GM18873 (cell line): ENCODE data around the gene DCPS.
"Not testable (repeated sequence)": the region's sequence is repeated elsewhere in the genome, so short reads cannot be mapped to it uniquely, and the experiment has no call there.

Source experiments
- ATAC-seq: cut with Tn5 transposase; IDR thresholded peaks from one replicate; pipeline ENCODE4 v1.9.1; 2021; ENCODE audit warnings: mild to moderate bottlenecking, moderate library complexity, moderate number of reproducible peaks; ENCODE audit not compliant: unreplicated experiment, low FRiP score

Gene DCPS, protein sequence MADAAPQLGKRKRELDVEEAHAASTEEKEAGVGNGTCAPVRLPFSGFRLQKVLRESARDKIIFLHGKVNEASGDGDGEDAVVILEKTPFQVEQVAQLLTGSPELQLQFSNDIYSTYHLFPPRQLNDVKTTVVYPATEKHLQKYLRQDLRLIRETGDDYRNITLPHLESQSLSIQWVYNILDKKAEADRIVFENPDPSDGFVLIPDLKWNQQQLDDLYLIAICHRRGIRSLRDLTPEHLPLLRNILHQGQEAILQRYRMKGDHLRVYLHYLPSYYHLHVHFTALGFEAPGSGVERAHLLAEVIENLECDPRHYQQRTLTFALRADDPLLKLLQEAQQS

DNA sequence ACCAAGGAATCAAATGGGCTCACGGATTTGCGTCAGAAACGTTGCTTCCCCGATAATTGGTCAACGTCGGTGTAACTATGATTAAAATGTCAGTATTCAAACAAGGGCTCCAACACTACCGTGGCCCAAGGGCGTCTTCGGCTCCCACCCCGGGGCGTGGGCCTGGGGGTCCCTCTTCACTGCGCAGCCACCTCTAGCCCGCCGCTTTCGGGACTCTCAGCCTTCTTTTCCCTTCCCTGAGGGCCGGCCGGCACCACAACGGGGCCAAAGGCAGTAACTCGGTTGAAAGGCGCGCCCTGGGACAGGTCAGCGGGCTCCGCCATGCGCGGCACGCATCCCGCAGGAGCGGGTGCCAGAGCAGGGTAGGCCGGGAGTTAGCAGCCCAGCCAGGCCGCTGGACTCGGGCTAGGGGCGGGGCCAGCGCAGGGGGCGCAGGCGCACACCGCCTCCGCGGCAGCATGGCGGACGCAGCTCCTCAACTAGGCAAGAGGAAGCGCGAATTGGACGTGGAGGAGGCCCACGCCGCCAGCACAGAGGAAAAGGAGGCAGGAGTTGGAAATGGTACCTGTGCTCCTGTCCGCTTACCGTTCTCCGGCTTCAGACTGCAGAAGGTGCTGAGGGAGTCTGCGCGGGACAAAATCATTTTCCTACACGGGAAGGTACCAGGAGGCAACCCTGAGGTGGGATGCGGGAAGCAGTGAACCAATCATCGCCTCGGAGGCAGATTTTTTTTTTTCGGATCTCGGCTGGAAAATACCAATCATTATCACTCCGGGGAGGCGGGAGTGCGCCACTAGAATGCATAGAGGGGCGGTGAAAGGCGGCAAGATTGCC, at the start of gene DCPS:
DCPS (plus strand) TSS at position 438 of the 834 bp plus-strand sequence; CDS start at position 459, 21 bp downstream.
- ATAC-seq = peak; percentile 80

DNA sequence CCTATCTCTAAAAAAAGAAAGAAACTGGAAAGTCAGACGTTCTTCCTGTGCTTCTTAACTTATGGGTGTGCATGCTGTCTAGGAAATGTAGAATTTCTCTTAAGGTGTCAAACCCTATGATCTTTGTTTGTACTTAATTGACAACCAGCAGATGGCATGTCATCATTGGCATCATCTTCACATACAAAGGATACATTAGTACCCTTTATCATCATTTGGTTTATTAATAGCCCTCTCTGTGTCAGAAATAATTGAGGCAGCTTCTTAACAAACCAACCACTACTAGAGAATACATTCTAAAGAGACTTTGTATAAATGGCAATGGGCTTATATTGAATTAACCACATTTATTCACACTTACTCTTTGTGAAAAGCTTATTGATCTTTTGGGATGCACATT, 49.0 kb upstream of the DCPS start:
- no peak for ATAC-seq

DNA sequence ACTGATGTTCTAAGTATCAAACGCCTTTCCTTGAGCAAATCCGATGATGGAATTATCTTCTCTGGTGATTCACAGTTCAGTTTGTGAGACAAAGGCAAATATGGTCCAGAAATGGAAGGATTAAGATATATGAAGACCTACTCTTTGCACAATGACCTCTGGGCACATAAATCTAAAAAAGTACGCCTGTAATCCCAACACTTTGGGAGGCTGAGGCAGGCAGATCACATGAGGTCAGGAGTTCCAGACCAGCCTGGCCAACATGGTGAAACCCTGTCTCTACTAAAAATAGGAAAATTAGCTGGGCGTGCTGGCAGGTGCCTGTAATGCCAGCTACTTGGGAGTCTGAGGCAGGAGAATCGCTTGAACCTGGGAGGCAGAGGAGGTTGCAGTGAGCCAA, 48.4 kb upstream of the DCPS start:
- not testable (repeated sequence) for ATAC-seq

DNA sequence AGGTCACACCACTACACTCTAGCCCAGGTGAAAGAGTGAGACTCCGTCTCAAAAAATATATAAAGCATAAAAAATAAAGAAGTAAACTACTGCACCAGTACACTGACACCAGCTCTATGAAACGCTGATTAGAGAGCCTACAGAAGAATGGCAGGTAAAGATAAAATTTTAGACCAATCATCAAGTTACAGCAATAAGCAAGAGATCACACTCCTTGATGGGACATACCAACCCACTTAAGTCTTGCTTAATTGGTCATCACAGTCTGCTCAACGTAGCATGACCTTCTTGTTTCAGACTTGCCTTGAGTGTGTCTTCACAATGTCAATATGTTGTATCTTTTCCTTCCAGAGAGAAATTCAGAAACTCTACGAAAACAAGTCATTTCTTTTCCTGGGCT, 47.6 kb upstream of the DCPS start:
- no peak for ATAC-seq

DNA sequence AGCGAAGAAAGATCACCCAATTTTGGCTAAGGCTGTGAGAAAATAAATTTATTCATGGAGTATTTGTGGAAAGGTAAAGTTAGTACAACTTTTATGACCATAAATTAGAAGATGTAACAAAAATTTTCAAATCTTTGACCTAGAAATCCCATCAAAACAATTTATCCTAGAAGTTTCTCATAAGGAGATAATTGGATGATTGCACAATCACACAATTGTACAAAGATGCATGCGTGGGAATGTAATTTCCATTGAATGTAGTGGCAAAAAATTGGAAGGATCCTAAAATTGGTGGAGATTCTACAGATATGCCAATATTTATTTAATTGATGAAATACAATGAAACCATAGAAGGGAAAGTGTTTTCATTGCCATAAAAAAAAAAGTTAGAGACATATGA, 46.7 kb upstream of the DCPS start:
- ATAC-seq = no peak

DNA sequence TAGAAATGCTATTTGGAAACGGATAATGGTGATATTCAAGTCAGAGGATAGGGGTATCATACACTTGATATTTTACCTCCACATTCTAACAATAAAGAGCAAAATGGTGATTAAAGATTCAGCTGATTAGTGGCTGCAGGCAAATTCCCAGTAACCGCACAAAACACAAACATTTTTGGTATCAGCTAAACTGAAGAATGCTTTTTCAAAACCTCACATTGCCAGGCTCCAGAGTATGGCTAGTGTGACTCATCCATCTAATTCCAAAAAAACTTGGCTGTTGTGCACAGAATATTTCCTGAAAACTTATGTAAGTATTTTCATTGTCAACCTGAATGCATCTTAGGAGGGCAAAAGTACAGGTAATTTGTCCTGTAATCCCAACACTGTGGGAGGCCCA, 46.1 kb upstream of the DCPS start:
- ATAC-seq = no peak

DNA sequence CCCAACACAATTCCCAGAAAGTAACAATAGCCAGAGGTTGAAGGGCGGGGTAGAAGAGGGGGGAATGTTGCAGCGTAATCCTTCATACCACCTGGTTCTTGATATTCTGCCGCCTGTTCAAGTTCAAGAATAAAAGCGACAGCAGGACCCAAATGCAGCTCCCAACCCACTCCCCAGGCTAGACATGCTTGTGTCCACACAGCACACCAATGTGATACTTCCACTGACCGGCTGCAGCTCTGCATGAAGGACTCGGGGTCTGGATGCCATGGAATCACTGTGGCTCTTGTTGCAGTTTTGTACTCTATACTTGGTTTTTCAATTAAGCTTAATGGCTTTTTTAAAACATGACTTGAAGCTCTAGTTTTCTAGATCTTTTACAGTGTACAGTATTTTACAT, 41.6 kb upstream of the DCPS start:
- no peak for ATAC-seq

DNA sequence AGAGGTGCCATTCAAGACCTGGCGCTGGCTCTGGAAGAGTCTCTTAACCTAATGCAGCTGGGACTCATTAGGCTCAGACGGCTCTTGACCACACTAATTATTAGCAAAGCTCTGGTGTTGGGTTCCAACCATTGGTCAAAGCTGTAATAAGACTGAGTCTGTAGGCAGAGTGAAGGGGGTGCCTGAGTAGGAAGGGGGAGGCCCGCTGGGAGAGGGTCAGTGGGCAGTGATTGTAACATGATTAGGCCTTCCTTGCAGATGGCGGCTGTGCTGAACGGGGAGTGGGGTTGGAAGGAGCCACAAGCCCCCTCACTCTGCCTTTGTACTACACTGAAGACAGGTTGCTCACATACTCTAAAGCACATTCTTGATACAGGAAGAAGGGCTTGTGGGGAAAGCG, 40.4 kb upstream of the DCPS start:
- no peak for ATAC-seq

DNA sequence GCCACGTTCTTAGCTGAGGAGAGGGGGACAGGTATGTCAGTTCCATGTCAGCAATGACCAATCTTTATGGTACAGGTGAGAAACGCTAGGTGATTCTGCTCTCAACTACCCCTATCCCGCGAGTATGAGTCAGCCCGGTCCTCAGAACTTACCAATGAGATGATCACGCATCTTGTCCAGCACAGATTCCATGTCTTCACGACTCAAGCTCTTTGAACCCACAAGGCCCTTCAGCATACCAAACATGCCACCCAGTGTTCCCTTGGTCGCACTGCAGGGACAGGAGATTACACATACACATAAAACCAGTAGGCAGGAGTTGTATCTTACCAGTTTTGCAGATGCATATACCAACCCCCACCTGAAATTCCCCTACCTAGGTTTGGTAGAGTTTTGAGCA, 38.0 kb upstream of the DCPS start:
- ATAC-seq = no peak

DNA sequence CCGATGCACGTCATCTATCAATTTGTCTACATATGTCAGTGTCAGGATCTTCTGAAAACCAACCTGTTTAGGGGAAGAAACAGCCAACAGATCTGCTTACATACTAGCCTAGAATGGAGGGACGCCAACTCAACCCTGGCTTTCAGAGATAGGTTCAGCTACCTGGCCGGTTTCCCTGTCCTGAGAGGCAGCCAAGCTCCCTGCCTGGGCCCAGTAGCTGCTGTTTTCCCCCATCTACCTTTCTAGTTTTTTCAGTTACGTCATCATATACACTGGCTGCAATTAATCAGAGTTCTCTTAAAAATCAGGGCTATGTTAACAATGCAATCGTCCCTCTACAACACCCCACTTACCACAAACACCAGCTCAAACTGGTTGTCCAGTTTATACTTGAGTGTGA, 36.2 kb upstream of the DCPS start:
- ATAC-seq = no peak

DNA sequence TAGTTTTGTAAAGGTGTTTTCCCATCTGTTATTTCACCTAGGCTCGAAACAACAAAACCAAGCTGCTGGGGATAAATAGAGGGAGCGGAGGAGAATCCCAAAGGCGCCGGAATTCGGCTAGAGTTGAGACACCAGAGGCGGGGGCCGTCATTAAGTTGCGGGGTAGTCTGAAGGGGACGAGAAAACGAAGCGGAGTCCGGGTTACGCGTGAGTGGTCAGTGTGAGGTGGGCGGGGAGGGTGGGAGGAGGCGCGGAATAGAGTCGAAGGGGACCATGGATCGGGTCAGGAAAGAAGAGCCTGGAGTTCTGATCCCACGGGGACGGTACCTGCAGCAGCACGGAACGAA, 35.5 kb upstream of the DCPS start:
- no peak for ATAC-seq

DNA sequence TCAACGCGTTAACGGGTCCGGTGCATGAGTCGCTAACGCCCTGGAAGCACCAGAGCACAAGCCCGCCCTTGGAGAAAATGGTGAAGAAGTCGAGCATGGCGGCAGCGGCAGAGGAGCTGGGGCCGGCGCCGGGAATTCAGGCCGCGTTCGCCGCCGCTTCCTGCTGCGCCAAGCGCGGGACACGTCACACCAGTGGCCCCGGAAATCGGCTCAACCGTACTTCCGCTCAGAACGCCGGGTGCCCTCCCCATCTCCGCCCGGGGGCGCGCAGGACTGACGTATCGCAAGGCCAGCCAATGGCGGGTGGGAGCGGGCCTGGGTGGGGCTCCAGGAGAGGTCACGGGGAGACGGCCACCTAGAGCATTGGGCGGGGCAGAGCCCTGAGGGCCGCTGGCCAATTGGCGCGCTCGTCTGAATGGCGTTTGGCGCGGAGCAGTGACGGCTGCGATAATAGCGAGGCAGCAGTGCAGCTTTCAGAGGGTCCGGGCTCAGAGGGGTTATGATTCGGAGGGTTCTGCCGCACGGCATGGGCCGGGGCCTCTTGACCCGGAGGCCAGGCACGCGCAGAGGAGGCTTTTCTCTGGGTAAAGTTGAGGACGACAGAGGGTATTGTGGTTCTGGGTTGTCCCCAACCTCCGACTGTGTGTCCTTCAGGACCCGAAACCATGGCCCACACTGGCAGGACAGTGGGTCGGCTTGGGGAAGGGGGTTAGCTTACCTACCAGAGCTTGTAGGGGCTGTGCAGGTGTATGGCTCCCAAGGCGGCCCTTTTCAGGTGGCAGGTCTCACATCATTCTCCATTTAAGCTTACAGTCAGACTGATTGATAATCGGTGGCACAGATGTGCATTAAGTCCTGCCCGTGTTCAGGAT, 34.9 kb upstream of the DCPS start, which contains the start of the genes FOXRED1 and SRPRA:
FOXRED1 (plus strand) TSS at position 447 of the 872 bp plus-strand sequence; CDS start at position 500, 53 bp downstream.
SRPRA (minus strand) TSS at position 188 of the 872 bp plus-strand sequence; CDS start at position 97, 91 bp downstream.
- peak; percentile 97 for ATAC-seq

DNA sequence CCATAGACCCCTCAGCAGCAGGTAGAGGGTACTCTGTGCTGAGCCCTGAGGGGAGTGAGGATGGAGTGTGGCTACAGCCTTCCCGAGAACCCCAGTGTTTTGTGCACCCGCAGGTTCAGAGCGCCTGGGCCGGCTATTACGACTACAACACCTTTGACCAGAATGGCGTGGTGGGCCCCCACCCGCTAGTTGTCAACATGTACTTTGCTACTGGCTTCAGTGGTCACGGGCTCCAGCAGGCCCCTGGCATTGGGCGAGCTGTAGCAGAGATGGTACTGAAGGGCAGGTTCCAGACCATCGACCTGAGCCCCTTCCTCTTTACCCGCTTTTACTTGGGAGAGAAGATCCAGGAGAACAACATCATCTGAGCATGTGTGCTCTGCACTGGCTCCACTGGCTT, 26.5 kb upstream of the DCPS start:
- no peak for ATAC-seq

DNA sequence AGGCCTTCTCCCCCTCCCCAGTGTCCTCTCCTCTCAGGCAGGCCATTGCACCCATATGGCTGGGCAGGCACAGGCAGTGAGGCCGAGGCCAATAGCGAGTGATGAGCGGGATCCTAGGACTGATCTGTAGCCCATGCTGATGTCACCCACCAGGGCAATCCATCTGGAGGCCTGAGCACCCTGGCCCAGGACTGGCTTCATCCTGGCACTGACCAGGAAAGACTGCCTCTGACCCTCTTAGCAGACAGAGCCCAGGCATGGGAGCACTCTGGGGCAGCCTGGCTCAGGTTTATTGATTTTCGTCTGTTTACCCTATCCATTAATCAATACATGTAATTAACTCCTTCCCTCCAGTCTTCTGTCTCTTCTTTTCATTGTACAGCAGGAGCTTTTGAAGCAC, 26.1 kb upstream of the DCPS start:
- no peak for ATAC-seq

DNA sequence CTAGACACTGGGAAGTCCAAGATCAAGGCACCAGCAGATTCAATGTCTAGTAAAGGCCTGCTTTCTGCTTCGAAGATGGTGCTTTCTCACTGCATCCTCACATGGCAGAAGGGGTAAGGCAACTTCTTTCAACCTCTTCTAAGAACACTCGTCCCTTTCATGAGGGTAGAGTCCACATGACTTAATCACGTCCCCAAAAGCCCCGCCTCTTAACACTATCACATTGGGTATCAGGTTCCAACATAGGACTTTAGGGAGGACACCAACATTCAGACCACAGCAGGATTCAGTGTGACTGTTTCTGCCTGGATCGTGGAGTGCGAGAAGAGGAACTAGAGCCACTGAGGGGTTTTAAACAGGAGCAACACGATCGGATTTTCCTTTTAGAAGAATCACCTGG, 24.7 kb upstream of the DCPS start:
- no peak for ATAC-seq

DNA sequence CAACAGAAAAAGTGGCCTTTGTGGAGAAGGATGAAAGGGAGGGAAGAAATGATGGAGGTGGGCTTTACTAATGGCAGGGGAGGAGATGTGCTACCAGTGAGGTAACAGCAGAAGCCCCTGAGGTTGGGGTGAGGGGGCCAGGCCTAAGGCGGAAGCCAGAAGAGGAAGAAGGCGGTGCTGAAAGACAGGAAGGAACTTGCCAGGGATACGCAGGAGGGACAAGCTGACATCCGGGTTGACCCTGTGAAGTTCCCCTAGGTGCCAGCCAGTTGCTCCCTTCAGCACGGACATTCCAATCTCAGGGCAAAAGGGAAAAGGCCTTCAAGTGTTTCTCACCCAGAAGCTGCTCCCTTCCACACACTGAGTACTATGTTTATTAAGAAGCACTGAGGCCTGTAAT, 23.3 kb upstream of the DCPS start:
- ATAC-seq = no peak

DNA sequence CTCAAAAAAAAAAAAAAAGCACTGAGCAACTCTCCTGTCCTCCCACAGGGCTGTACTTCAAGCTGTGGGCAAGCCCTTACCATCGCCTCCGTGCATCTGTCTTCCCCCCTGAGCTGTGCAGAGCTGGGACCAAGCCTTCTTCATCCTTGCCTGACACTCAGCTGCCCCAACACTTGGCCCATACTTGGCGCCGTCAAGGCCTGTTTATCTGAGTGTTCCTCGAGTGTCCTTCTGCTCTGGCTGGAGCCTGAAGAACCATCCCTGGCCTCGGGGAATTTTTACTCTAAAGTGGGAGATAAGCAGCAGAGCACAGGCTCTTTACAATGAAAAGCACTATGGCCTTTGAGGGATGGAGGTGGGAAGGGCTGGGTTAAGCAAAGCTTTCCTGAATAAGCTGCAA, 22.6 kb upstream of the DCPS start:
- ATAC-seq = no peak

DNA sequence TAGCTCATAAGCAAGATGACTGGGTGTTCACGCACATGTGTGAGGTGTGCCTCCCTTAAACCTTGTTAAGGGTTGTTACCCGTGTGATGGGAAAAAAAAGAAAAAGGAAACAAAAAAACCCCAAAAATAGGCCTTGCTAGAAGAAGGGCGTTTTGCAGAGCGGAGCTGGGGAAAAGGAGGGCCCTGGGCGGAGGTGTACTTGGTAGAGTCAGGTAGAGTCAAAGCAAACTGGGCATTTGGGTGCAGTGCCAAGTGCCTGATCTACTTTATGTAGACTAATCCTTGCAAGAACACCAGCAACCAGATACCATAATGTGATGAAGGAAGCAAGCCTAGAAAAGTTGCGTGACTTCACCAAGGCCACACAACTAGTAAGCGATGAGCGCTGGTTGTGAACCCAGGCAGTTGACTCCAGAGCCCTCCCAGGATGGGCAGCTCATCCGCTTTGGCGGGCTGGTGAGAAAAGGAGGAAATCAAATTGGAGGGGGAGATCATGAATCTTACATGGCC, 22.1 kb upstream of the DCPS start:
- no peak for ATAC-seq

DNA sequence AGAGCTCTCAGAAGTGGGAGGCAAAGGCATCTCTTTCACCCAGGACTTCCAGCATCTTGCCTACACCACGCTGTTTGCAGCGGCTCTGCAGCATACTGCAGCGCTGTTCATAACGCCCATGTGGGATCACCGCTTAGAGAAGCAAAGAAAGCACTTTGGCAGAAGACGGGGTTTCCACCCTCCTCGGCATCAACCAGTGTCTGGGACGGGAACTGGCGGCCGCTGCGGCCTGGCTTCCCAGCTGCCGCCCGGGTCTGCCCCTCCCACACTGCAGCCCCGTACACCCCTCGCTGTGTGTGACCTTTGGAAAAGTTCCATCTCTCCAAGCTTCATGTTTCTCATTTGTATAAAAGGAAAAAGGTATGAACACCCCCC, 21.5 kb upstream of the DCPS start:
- ATAC-seq = peak; percentile 3

DNA sequence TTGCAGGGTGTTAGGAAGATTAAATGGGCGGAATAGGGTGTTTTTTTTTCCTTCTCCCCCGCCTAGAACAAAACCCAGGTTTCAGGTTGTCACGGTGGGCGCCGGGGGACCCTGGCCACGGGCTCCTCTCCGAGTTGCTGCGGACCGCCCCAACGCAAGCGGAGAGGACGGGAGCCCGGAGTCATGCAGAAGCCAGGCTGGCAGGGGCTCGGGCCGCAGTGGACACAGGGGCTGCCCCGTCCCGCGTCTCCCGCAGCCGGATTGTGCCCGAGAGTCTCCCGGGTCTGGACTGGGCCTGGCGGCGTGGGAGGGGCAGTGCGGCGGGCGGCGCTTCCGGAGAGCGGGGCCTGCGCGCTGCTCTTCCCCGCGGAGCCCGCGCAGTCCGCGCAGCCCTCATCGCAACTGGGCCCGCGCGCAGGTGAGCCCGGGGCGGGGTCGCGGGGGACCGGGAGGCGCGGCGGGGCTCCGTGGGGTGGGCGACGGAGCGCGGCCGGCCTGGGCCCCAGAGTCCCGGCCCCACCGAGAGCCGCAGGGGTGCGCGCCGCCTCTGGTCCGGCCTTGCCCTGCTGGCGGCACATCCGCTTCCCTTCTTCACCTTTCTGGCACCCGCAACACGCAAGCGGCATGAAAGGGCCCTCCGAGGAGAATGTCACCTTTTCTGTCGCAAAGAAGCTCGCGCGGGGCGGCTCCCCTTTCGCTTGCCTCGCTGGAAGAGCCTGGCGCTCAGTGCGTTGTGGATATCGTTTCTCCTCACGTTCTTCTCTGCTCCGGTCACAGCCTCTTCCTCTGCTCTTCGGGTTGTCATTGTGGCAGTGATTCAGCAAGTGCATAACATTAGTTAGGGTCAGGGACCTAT, 20.9 kb upstream of the DCPS start, which contains the start of gene TIRAP:
TIRAP (plus strand) TSS at position 358 of the 856 bp plus-strand sequence. CDS start 7,802 bp downstream, outside the sequence.
- peak; percentile 46 for ATAC-seq
